Astrocyte (in vitro differentiated cells and primary cell): Measurements from ENCODE around the gene ARF3. TPM values are rescaled to one million over a fixed set of nuclear protein-coding genes. Genes with fewer than 3 reads are reported as not detected.

ENCODE experiments used
- DNase-seq: peaks from one replicate; pipeline ENCODE4 v3.0.0-alpha.2; 2010; ENCODE audit warnings: low read depth
- FAIRE-seq: peaks from 2 replicates; lab custom pipeline; 2011; peaks lifted over from hg19 to GRCh38; lab: Jason Lieb, UNC
- H2AFZ ChIP-seq: 2 replicates; pipeline ENCODE4 v1.6.0; 2012; ENCODE audit warnings: low read depth, low read length, inconsistent platforms
- H3K27ac ChIP-seq: 2 replicates; pipeline ENCODE4 v1.5.1; 2011; ENCODE audit warnings: low read depth, low read length, inconsistent platforms
- H3K27me3 ChIP-seq: 2 replicates; pipeline ENCODE4 v1.6.0; 2011; ENCODE audit warnings: low read length, inconsistent platforms; ENCODE audit not compliant: insufficient read depth
- H3K36me3 ChIP-seq: 2 replicates; pipeline ENCODE4 v1.5.1; 2011; ENCODE audit warnings: low read length, inconsistent platforms; ENCODE audit not compliant: insufficient read depth
- H3K4me1 ChIP-seq: 2 replicates; pipeline ENCODE4 v1.5.1; 2011; ENCODE audit warnings: low read length, inconsistent platforms; ENCODE audit not compliant: insufficient read depth
- H3K4me2 ChIP-seq: 2 replicates; pipeline ENCODE4 v1.6.0; 2012; ENCODE audit warnings: low read length, inconsistent platforms
- H3K4me3 ChIP-seq: 2 replicates; pipeline ENCODE4 v1.5.1; 2011; ENCODE audit warnings: low read depth, mild to moderate bottlenecking, low read length, inconsistent platforms; ENCODE audit not compliant: insufficient read depth
- H3K79me2 ChIP-seq: 2 replicates; pipeline ENCODE4 v1.6.0; 2012; ENCODE audit warnings: mild to moderate bottlenecking, low read length, inconsistent platforms; ENCODE audit not compliant: insufficient read depth
- H3K9ac ChIP-seq: 2 replicates; pipeline ENCODE4 v1.6.0; 2012; ENCODE audit warnings: mild to moderate bottlenecking, low read length, inconsistent platforms
- H3K9me3 ChIP-seq: 2 replicates; pipeline ENCODE4 v1.5.1; 2012; ENCODE audit warnings: low read depth, mild to moderate bottlenecking, low read length, inconsistent platforms; ENCODE audit not compliant: insufficient read depth
- H4K20me1 ChIP-seq: 2 replicates; pipeline ENCODE4 v1.6.0; 2012; ENCODE audit warnings: low read length, inconsistent platforms; ENCODE audit not compliant: insufficient read depth
- H3K27ac Mint-ChIP-seq: one replicate; pipeline ENCODE4 v1.8.0; 2021; ENCODE audit warnings: mild to moderate bottlenecking, mixed read lengths; ENCODE audit not compliant: unreplicated experiment
- H3K27me3 Mint-ChIP-seq: one replicate; pipeline ENCODE4 v1.8.0; 2021; ENCODE audit warnings: low read depth, mixed read lengths; ENCODE audit not compliant: unreplicated experiment
- H3K36me3 Mint-ChIP-seq: one replicate; pipeline ENCODE4 v1.8.0; 2021; ENCODE audit warnings: low read depth, mixed read lengths; ENCODE audit not compliant: unreplicated experiment
- H3K4me1 Mint-ChIP-seq: one replicate; pipeline ENCODE4 v1.8.0; 2021; ENCODE audit warnings: low read depth, mixed read lengths; ENCODE audit not compliant: unreplicated experiment
- H3K4me3 Mint-ChIP-seq: one replicate; pipeline ENCODE4 v1.8.0; 2021; ENCODE audit warnings: mild to moderate bottlenecking, moderate library complexity, mixed read lengths; ENCODE audit not compliant: unreplicated experiment
- H3K9me3 Mint-ChIP-seq: one replicate; pipeline ENCODE4 v1.8.0; 2021; ENCODE audit warnings: mild to moderate bottlenecking, mixed read lengths; ENCODE audit not compliant: unreplicated experiment
- CTCF ChIP-seq: IDR thresholded peaks from 2 replicates; pipeline ENCODE4 v1.5.1; 2011; ENCODE audit warnings: low read depth, mild to moderate bottlenecking, inconsistent platforms, low read length, moderate library complexity; ENCODE audit not compliant: insufficient read depth
- EZH2 ChIP-seq: IDR thresholded peaks from 2 replicates; pipeline ENCODE4 v1.6.1; 2012; ENCODE audit warnings: mild to moderate bottlenecking, low read length, inconsistent platforms; ENCODE audit not compliant: insufficient read depth
- total RNA-seq: library from RNA; stranded (reverse); gene quantifications from 2 replicates; pipeline ENCODE4 v1.2.1, GENCODE V29; 2021

The ARF3 gene
- total RNA-seq, 1 donor from 2014 or later, result 229 TPM

GRCh38 chr12:48933664-48934311 lies 23.5 kb downstream of the ARF3 start:
- Histone ChIP-seq H3K9me3 (no peaks in the 10 kb centered on the region), H3K4me1 (no peaks in the 10 kb centered on the region), H2AFZ (no peak overlapping the region), H3K79me2 (peaks cover 8% of the 10 kb centered on the region), H3K27me3 (no peaks in the 10 kb centered on the region), H3K9ac (no peak overlapping the region), H4K20me1 (peaks cover 61% of the 10 kb centered on the region), H3K27ac (no peak overlapping the region), H3K4me3 (no peak overlapping the region), H3K36me3 (peaks cover 36% of the 10 kb centered on the region), H3K4me2 (no peak overlapping the region)
- H3K4me3 Mint-ChIP-seq, result no peak overlapping the region
- no peak for DNase-seq
- H3K27ac Mint-ChIP-seq, result no peak overlapping the region
- TF ChIP-seq CTCF, result no peak
- no peak for TF ChIP-seq EZH2
- peaks cover 24% of the 10 kb centered on the region for H3K36me3 Mint-ChIP-seq
- peaks cover 6% of the 10 kb centered on the region for H3K4me1 Mint-ChIP-seq
- no peaks in the 10 kb centered on the region for H3K9me3 Mint-ChIP-seq
- FAIRE-seq, result no peak
- no peaks in the 10 kb centered on the region for H3K27me3 Mint-ChIP-seq

GRCh38 chr12:48932878-48933277 lies 24.4 kb downstream of the ARF3 start:
- TF ChIP-seq EZH2 (no peak), CTCF (no peak)
- peaks cover 19% of the 10 kb centered on the region for H3K36me3 Mint-ChIP-seq
- DNase-seq (no peak), FAIRE-seq (no peak)
- H3K27ac Mint-ChIP-seq, result no peak overlapping the region
- H3K27me3 Mint-ChIP-seq, result no peaks in the 10 kb centered on the region
- Histone ChIP-seq H4K20me1 (peaks cover 58% of the 10 kb centered on the region), H3K36me3 (peaks cover 33% of the 10 kb centered on the region), H3K4me1 (no peaks in the 10 kb centered on the region), H3K27me3 (no peaks in the 10 kb centered on the region), H3K4me2 (no peak overlapping the region), H2AFZ (no peak overlapping the region), H3K4me3 (no peak overlapping the region), H3K9ac (no peak overlapping the region), H3K27ac (no peak overlapping the region), H3K9me3 (no peaks in the 10 kb centered on the region), H3K79me2 (peaks cover 8% of the 10 kb centered on the region)
- no peak overlapping the region for H3K4me3 Mint-ChIP-seq
- H3K4me1 Mint-ChIP-seq, result peaks cover 2% of the 10 kb centered on the region
- H3K9me3 Mint-ChIP-seq, result no peaks in the 10 kb centered on the region

GRCh38 chr12:48930475-48930874 lies 26.8 kb downstream of the ARF3 start:
- Histone ChIP-seq H3K4me3 (no peak overlapping the region), H3K27me3 (no peaks in the 10 kb centered on the region), H3K4me1 (peaks cover 3% of the 10 kb centered on the region), H3K9ac (no peak overlapping the region), H4K20me1 (peaks cover 43% of the 10 kb centered on the region), H3K36me3 (peaks cover 21% of the 10 kb centered on the region), H3K9me3 (no peaks in the 10 kb centered on the region), H3K4me2 (no peak overlapping the region), H3K27ac (no peak overlapping the region), H3K79me2 (peaks cover 5% of the 10 kb centered on the region), H2AFZ (no peak overlapping the region)
- TF ChIP-seq CTCF (no peak), EZH2 (no peak)
- H3K36me3 Mint-ChIP-seq, result peaks cover 26% of the 10 kb centered on the region
- H3K4me3 Mint-ChIP-seq, result no peak overlapping the region
- H3K4me1 Mint-ChIP-seq, result peaks cover 4% of the 10 kb centered on the region
- no peak overlapping the region for H3K27ac Mint-ChIP-seq
- FAIRE-seq, result no peak
- H3K9me3 Mint-ChIP-seq, result no peaks in the 10 kb centered on the region
- no peaks in the 10 kb centered on the region for H3K27me3 Mint-ChIP-seq
- DNase-seq, result no peak
